ENCODE measurements around the gene GBX1.

GRCh38 chr7:151119902-151120301 is 47.6 kb downstream of the GBX1 start:
- TF ChIP-seq, protein P1, sequence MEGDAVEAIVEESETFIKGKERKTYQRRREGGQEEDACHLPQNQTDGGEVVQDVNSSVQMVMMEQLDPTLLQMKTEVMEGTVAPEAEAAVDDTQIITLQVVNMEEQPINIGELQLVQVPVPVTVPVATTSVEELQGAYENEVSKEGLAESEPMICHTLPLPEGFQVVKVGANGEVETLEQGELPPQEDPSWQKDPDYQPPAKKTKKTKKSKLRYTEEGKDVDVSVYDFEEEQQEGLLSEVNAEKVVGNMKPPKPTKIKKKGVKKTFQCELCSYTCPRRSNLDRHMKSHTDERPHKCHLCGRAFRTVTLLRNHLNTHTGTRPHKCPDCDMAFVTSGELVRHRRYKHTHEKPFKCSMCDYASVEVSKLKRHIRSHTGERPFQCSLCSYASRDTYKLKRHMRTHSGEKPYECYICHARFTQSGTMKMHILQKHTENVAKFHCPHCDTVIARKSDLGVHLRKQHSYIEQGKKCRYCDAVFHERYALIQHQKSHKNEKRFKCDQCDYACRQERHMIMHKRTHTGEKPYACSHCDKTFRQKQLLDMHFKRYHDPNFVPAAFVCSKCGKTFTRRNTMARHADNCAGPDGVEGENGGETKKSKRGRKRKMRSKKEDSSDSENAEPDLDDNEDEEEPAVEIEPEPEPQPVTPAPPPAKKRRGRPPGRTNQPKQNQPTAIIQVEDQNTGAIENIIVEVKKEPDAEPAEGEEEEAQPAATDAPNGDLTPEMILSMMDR (IDR thresholded peaks at IDR 0.05) = no peak
- no peak for TF ChIP-seq POLR2A (IDR thresholded peaks at IDR 0.05)
